ENCODE data around the gene FXYD5. TPM values are rescaled to one million over a fixed set of nuclear protein-coding genes. Genes with fewer than 3 reads are reported as not detected.

Gene FXYD5
- total RNA-seq, 2 donors from 2014 or later: 24.0 to 29.6 TPM

GRCh38 chr19:35125270-35125717, 29.2 kb upstream of the FXYD5 start:
- no peak overlapping the region for H3K4me3 Mint-ChIP-seq
- no peaks in the 10 kb centered on the region for H3K9me3 Mint-ChIP-seq
- no peaks in the 10 kb centered on the region for H3K4me1 ChIP-seq (ENCODE audit: control insufficient read depth, insufficient read depth, low read length)
- H3K27ac ChIP-seq (ENCODE audit: low read depth, low read length): no peak overlapping the region
- H3K27ac Mint-ChIP-seq: no peak overlapping the region
- H3K9me3 ChIP-seq (ENCODE audit: control insufficient read depth, low read length): no peaks in the 10 kb centered on the region
- no peak overlapping the region for H3K4me3 ChIP-seq (ENCODE audit: low read length)
- no peaks in the 10 kb centered on the region for H3K4me1 Mint-ChIP-seq
- no peak for DNase-seq
- H3K27me3 ChIP-seq (ENCODE audit: control insufficient read depth, insufficient read depth, low read length, poor library complexity, severe bottlenecking): no peaks in the 10 kb centered on the region
- no peak for TF ChIP-seq CTCF (conservative IDR thresholded peaks at IDR 0.05)
- 95 to 98% methylated on average over 17 to 19 of the region's 19 CpGs for WGBS, 2 experiments (ENCODE audit: insufficient coverage in 1 of 2, insufficient read length in 1 of 2)
- H3K36me3 Mint-ChIP-seq (ENCODE audit: low read depth): no peaks in the 10 kb centered on the region
- H3K36me3 ChIP-seq (ENCODE audit: control insufficient read depth, insufficient read depth, low read length): no peaks in the 10 kb centered on the region
- H3K9ac ChIP-seq (ENCODE audit: extremely low read depth, low read length, poor library complexity, severe bottlenecking): no peak overlapping the region
- H3K27me3 Mint-ChIP-seq (ENCODE audit: insufficient read depth): no peaks in the 10 kb centered on the region

- H3K9me3 ChIP-seq (ENCODE audit: control insufficient read depth, low read length): no peaks in the 10 kb centered on the region
- no peaks in the 10 kb centered on the region for H3K27me3 Mint-ChIP-seq (ENCODE audit: insufficient read depth)
- H3K4me1 ChIP-seq (ENCODE audit: control insufficient read depth, insufficient read depth, low read length): no peaks in the 10 kb centered on the region
- H3K27ac Mint-ChIP-seq: no peak overlapping the region
- no peak overlapping the region for H3K9ac ChIP-seq (ENCODE audit: extremely low read depth, low read length, poor library complexity, severe bottlenecking)
- no peaks in the 10 kb centered on the region for H3K4me1 Mint-ChIP-seq
- TF ChIP-seq CTCF (conservative IDR thresholded peaks at IDR 0.05): no peak
- no peaks in the 10 kb centered on the region for H3K36me3 ChIP-seq (ENCODE audit: control insufficient read depth, insufficient read depth, low read length)
- no peak overlapping the region for H3K4me3 ChIP-seq (ENCODE audit: low read length)
- no peak overlapping the region for H3K27ac ChIP-seq (ENCODE audit: low read depth, low read length)
- 93% methylated on average over 14 to 35 of the region's 35 CpGs for WGBS, 2 experiments (ENCODE audit: insufficient coverage in 1 of 2, insufficient read length in 1 of 2)
- no peaks in the 10 kb centered on the region for H3K9me3 Mint-ChIP-seq
- DNase-seq: no peak
- H3K4me3 Mint-ChIP-seq: no peak overlapping the region
- no peaks in the 10 kb centered on the region for H3K27me3 ChIP-seq (ENCODE audit: control insufficient read depth, insufficient read depth, low read length, poor library complexity, severe bottlenecking)
- H3K36me3 Mint-ChIP-seq (ENCODE audit: low read depth): no peaks in the 10 kb centered on the region
These were observed 28.5 kb upstream of the FXYD5 start for GRCh38 chr19:35125749-35126623.

- Histone ChIP-seq H3K36me3 (ENCODE audit: control insufficient read depth, insufficient read depth, low read length) (no peaks in the 10 kb centered on the region), H3K4me3 (ENCODE audit: low read length) (no peak overlapping the region), H3K27ac (ENCODE audit: low read depth, low read length) (no peak overlapping the region), H3K9me3 (ENCODE audit: control insufficient read depth, low read length) (no peaks in the 10 kb centered on the region), H3K4me1 (ENCODE audit: control insufficient read depth, insufficient read depth, low read length) (no peaks in the 10 kb centered on the region), H3K9ac (ENCODE audit: extremely low read depth, low read length, poor library complexity, severe bottlenecking) (no peak overlapping the region), H3K27me3 (ENCODE audit: control insufficient read depth, insufficient read depth, low read length, poor library complexity, severe bottlenecking) (no peaks in the 10 kb centered on the region)
- no peaks in the 10 kb centered on the region for H3K36me3 Mint-ChIP-seq (ENCODE audit: low read depth)
- no peak overlapping the region for H3K4me3 Mint-ChIP-seq
- no peaks in the 10 kb centered on the region for H3K4me1 Mint-ChIP-seq
- no peaks in the 10 kb centered on the region for H3K27me3 Mint-ChIP-seq (ENCODE audit: insufficient read depth)
- DNase-seq: no peak
- no peaks in the 10 kb centered on the region for H3K9me3 Mint-ChIP-seq
- no peak overlapping the region for H3K27ac Mint-ChIP-seq
- TF ChIP-seq CTCF (conservative IDR thresholded peaks at IDR 0.05): no peak
- WGBS, 2 experiments (ENCODE audit: insufficient coverage in 1 of 2, insufficient read length in 1 of 2): 89 to 90% methylated on average over 4 to 20 of the region's 20 CpGs
These were observed 27.9 kb upstream of the FXYD5 start for GRCh38 chr19:35126624-35126959.
